Activated CD4-positive, alpha-beta memory T cell treated with anti-CD3 and anti-CD28 coated beads for 36 hours (primary cell): ENCODE data around the gene ADCY3. TPM values are rescaled to one million over a fixed set of nuclear protein-coding genes. Genes with fewer than 3 reads are reported as not detected.

Source experiments
- CTCF ChIA-PET: fragments of 350-600 bp; sonication (Branson Sonifier 250); formaldehyde crosslinking; loops from one replicate; lab custom pipeline; 2021; ENCODE audit warnings: antibody characterized with exemption, inconsistent platforms; lab: Charles Lee
- POLR2A ChIA-PET: fragments of 350-600 bp; sonication (Branson Sonifier 250); formaldehyde crosslinking; loops from one replicate; lab custom pipeline; 2021; ENCODE audit warnings: antibody characterized with exemption; lab: Charles Lee
- DNase-seq: peaks from one replicate; pipeline ENCODE4 v3.0.0-alpha.2; 2020
- H3K27ac Mint-ChIP-seq: one replicate; pipeline ENCODE4 v1.8.0; 2021; ENCODE audit warnings: mixed read lengths
- H3K27me3 Mint-ChIP-seq: one replicate; pipeline ENCODE4 v1.8.0; 2021; ENCODE audit warnings: mixed read lengths
- H3K36me3 Mint-ChIP-seq: one replicate; pipeline ENCODE4 v1.8.0; 2021; ENCODE audit warnings: mixed read lengths
- H3K4me1 Mint-ChIP-seq: one replicate; pipeline ENCODE4 v1.8.0; 2021; ENCODE audit warnings: low read depth, mixed read lengths
- H3K4me3 Mint-ChIP-seq: one replicate; pipeline ENCODE4 v1.8.0; 2021; ENCODE audit warnings: mild to moderate bottlenecking, mixed read lengths
- H3K9me3 Mint-ChIP-seq: one replicate; pipeline ENCODE4 v1.8.0; 2021; ENCODE audit warnings: mixed read lengths
- intact Hi-C: fragments of 100-400 bp; cut with micrococcal nuclease; formaldehyde crosslinking; loops from one replicate; pipeline ENCODE4 v1.15.1; 2023
- total RNA-seq, 2 experiments: library from RNA; stranded (reverse); gene quantifications; one replicate each; pipeline ENCODE4 v1.2.3, GENCODE V29; 2021

The ADCY3 gene
- total RNA-seq, 2 experiments from 2014 or later: 68.7 to 71.7 TPM

GRCh38 chr2:24883946-24884345, 36.1 kb downstream of the ADCY3 start:
- no peak for DNase-seq
- POLR2A ChIA-PET: no interaction called here
- CTCF ChIA-PET: interaction anchor here (0.7 kb wide), 2 partner anchors 255 to 473 kb away, joined by 3 read pairs; no protein-coding TSS in a partner anchor

GRCh38 chr2:24881623-24882022, 38.4 kb downstream of the ADCY3 start:
- H3K4me3 Mint-ChIP-seq: no peak overlapping the region
- no peak overlapping the region for H3K27ac Mint-ChIP-seq
- CTCF ChIA-PET: no interaction called here
- H3K27me3 Mint-ChIP-seq: no peaks in the 10 kb centered on the region
- intact Hi-C loops: no loop called here
- no peaks in the 10 kb centered on the region for H3K36me3 Mint-ChIP-seq
- no peak for DNase-seq
- no peaks in the 10 kb centered on the region for H3K9me3 Mint-ChIP-seq
- peaks cover 9% of the 10 kb centered on the region for H3K4me1 Mint-ChIP-seq
- POLR2A ChIA-PET: no interaction called here

More at GRCh38 chr2:24883946-24884345, 36.1 kb downstream of the ADCY3 start:
- peaks cover 9% of the 10 kb centered on the region for H3K4me1 Mint-ChIP-seq
- no peak overlapping the region for H3K4me3 Mint-ChIP-seq
- H3K27me3 Mint-ChIP-seq: no peaks in the 10 kb centered on the region
- H3K9me3 Mint-ChIP-seq: no peaks in the 10 kb centered on the region
- H3K36me3 Mint-ChIP-seq: peaks cover 7% of the 10 kb centered on the region
- intact Hi-C loops: no loop called here
- no peak overlapping the region for H3K27ac Mint-ChIP-seq

GRCh38 chr2:24881158-24881557, 38.9 kb downstream of the ADCY3 start:
- ChIA-PET POLR2A (no interaction called here), CTCF (no interaction called here)
- no peaks in the 10 kb centered on the region for H3K36me3 Mint-ChIP-seq
- H3K4me1 Mint-ChIP-seq: peaks cover 9% of the 10 kb centered on the region
- H3K27ac Mint-ChIP-seq: no peak overlapping the region
- no peak overlapping the region for H3K4me3 Mint-ChIP-seq
- intact Hi-C loops: no loop called here
- H3K9me3 Mint-ChIP-seq: no peaks in the 10 kb centered on the region
- no peak for DNase-seq
- no peaks in the 10 kb centered on the region for H3K27me3 Mint-ChIP-seq

- Mint-ChIP-seq H3K27me3 (no peaks in the 10 kb centered on the region), H3K9me3 (no peaks in the 10 kb centered on the region), H3K4me3 (no peak overlapping the region), H3K27ac (no peak overlapping the region), H3K4me1 (peaks cover under 1% of the 10 kb centered on the region), H3K36me3 (no peaks in the 10 kb centered on the region)
- ChIA-PET CTCF (no interaction called here), POLR2A (no interaction called here)
- intact Hi-C loops: no loop called here
- DNase-seq: no peak
Measured at GRCh38 chr2:24878341-24878740, 41.7 kb downstream of the ADCY3 start.

- DNase-seq: no peak
- Mint-ChIP-seq H3K27ac (no peak overlapping the region), H3K27me3 (no peaks in the 10 kb centered on the region), H3K9me3 (no peaks in the 10 kb centered on the region), H3K4me3 (no peak overlapping the region), H3K36me3 (no peaks in the 10 kb centered on the region), H3K4me1 (no peaks in the 10 kb centered on the region)
- POLR2A ChIA-PET: no interaction called here
- intact Hi-C loops: no loop called here
- CTCF ChIA-PET: no interaction called here
Measured at GRCh38 chr2:24877646-24878045, 42.4 kb downstream of the ADCY3 start.

GRCh38 chr2:24877067-24877466, 43.0 kb downstream of the ADCY3 start:
- ChIA-PET CTCF (no interaction called here), POLR2A (no interaction called here)
- DNase-seq: no peak
- intact Hi-C loops: no loop called here
- Mint-ChIP-seq H3K36me3 (peaks cover 2% of the 10 kb centered on the region), H3K9me3 (no peaks in the 10 kb centered on the region), H3K27me3 (no peaks in the 10 kb centered on the region), H3K4me1 (no peaks in the 10 kb centered on the region), H3K27ac (no peak overlapping the region), H3K4me3 (no peak overlapping the region)

GRCh38 chr2:24875901-24876300, 44.1 kb downstream of the ADCY3 start:
- no peak for DNase-seq
- Mint-ChIP-seq H3K9me3 (no peaks in the 10 kb centered on the region), H3K4me1 (no peaks in the 10 kb centered on the region), H3K4me3 (no peak overlapping the region), H3K27me3 (no peaks in the 10 kb centered on the region), H3K36me3 (peaks cover 6% of the 10 kb centered on the region), H3K27ac (no peak overlapping the region)
- intact Hi-C loops: no loop called here
- ChIA-PET CTCF (no interaction called here), POLR2A (no interaction called here)

GRCh38 chr2:24875272-24875671, 44.8 kb downstream of the ADCY3 start:
- H3K36me3 Mint-ChIP-seq: peaks cover 6% of the 10 kb centered on the region
- no peaks in the 10 kb centered on the region for H3K4me1 Mint-ChIP-seq
- no peaks in the 10 kb centered on the region for H3K27me3 Mint-ChIP-seq
- H3K4me3 Mint-ChIP-seq: no peak overlapping the region
- no peak for DNase-seq
- POLR2A ChIA-PET: no interaction called here
- H3K27ac Mint-ChIP-seq: no peak overlapping the region
- intact Hi-C loops: no loop called here
- CTCF ChIA-PET: no interaction called here
- no peaks in the 10 kb centered on the region for H3K9me3 Mint-ChIP-seq

- CTCF ChIA-PET: no interaction called here
- intact Hi-C loops: no loop called here
- Mint-ChIP-seq H3K4me1 (no peaks in the 10 kb centered on the region), H3K27ac (no peak overlapping the region), H3K36me3 (peaks cover 6% of the 10 kb centered on the region), H3K9me3 (no peaks in the 10 kb centered on the region), H3K27me3 (no peaks in the 10 kb centered on the region), H3K4me3 (no peak overlapping the region)
- POLR2A ChIA-PET: no interaction called here
- DNase-seq: no peak
Measured at GRCh38 chr2:24874035-24874434, 46.0 kb downstream of the ADCY3 start.

GRCh38 chr2:24873619-24874018, 46.4 kb downstream of the ADCY3 start:
- ChIA-PET CTCF (no interaction called here), POLR2A (no interaction called here)
- no peak for DNase-seq
- Mint-ChIP-seq H3K27ac (no peak overlapping the region), H3K4me1 (no peaks in the 10 kb centered on the region), H3K9me3 (no peaks in the 10 kb centered on the region), H3K4me3 (no peak overlapping the region), H3K36me3 (peaks cover 6% of the 10 kb centered on the region), H3K27me3 (no peaks in the 10 kb centered on the region)
- intact Hi-C loops: no loop called here

- Mint-ChIP-seq H3K4me1 (peaks cover 3% of the 10 kb centered on the region), H3K9me3 (no peaks in the 10 kb centered on the region), H3K4me3 (no peak overlapping the region), H3K36me3 (peaks cover 10% of the 10 kb centered on the region), H3K27ac (no peak overlapping the region), H3K27me3 (no peaks in the 10 kb centered on the region)
- ChIA-PET POLR2A (no interaction called here), CTCF (no interaction called here)
- intact Hi-C loops: no loop called here
- no peak for DNase-seq
Measured at GRCh38 chr2:24872344-24873115, 47.5 kb downstream of the ADCY3 start.

GRCh38 chr2:24871852-24872333, 48.1 kb downstream of the ADCY3 start:
- CTCF ChIA-PET: no interaction called here
- peaks cover 7% of the 10 kb centered on the region for H3K4me1 Mint-ChIP-seq
- H3K27ac Mint-ChIP-seq: no peak overlapping the region
- H3K4me3 Mint-ChIP-seq: no peak overlapping the region
- no peaks in the 10 kb centered on the region for H3K9me3 Mint-ChIP-seq
- POLR2A ChIA-PET: no interaction called here
- peaks cover 14% of the 10 kb centered on the region for H3K36me3 Mint-ChIP-seq
- no peak for DNase-seq
- H3K27me3 Mint-ChIP-seq: no peaks in the 10 kb centered on the region
- intact Hi-C loops: no loop called here
